ENCODE data around the gene USP15. TPM values are rescaled to one million over a fixed set of nuclear protein-coding genes. Genes with fewer than 3 reads are reported as not detected.

USP15 gene
- total and polyA plus RNA-seq, 2 of the 8 experiments (the other 6 are each of a cell fraction or from before 2014, with no cell fraction given), result 12.7 to 38.6 TPM

- TF ChIP-seq RBBP5 (IDR thresholded peaks at IDR 0.05; ENCODE audit: borderline replicate concordance, low read depth, low read length), result no peak
- TF ChIP-seq CBX5 (IDR thresholded peaks at IDR 0.05; ENCODE audit: low read depth, low read length), result no peak
- no peak for TF ChIP-seq CHD1 (IDR thresholded peaks at IDR 0.05; ENCODE audit: low read depth, low read length)
Measured at GRCh38 chr12:62409068-62409467, 148.9 kb downstream of the USP15 start (continued).

Measured in H1 (cell line).